ENCODE data around the gene CNGB1. TPM values are rescaled to one million over a fixed set of nuclear protein-coding genes. Genes with fewer than 3 reads are reported as not detected.

The CNGB1 gene
- polyA plus RNA-seq, 1 donor from 2014 or later, result 20.7 TPM

DNA sequence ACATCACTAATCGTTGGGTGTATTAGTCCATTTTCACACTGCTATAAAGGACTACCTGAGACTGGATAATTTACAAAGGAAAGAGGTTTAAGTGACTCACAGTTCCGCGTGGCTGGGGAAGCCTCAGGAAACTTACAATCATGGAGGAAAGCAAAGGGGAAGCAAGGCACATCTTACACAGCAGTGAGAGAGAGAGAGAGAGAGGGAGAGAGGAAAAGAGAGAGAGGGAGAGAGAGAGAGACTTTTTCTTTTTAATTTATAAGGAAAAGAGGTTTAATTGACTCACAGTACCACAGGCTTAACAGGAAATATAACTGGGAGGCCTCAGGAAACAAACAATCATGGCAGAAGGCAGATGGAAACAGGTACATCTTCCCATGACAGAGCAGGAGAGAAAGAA lies 41.7 kb downstream of the CNGB1 start:
- Histone ChIP-seq H2AFZ (ENCODE audit: low read depth, low read length) (no peak overlapping the region), H3K4me2 (ENCODE audit: low read length) (no peak overlapping the region), H3K36me3 (ENCODE audit: insufficient read depth, low read length) (no peaks in the 10 kb centered on the region), H4K20me1 (ENCODE audit: insufficient read depth) (no peaks in the 10 kb centered on the region), H3K9ac (ENCODE audit: low read length) (no peak overlapping the region), H3K27ac (ENCODE audit: low read length) (no peak overlapping the region), H3K79me2 (replicated peaks; ENCODE audit: insufficient read depth, low read length) (no peaks in the 10 kb centered on the region), H3K4me3 (ENCODE audit: low read length) (no peak overlapping the region), H3K9me3 (ENCODE audit: low read length) (no peaks in the 10 kb centered on the region), H3K27me3 (ENCODE audit: insufficient read depth, low read depth, low read length) (no peaks in the 10 kb centered on the region), H3K9me2 (ENCODE audit: insufficient read depth, low read length) (no peaks in the 10 kb centered on the region), H3F3A (ENCODE audit: insufficient read depth, low read length, poor library complexity, severe bottlenecking) (no peaks in the 10 kb centered on the region)
- TF ChIP-seq EP300 (conservative IDR thresholded peaks at IDR 0.05; ENCODE audit: poor library complexity, severe bottlenecking), result no peak
- no peak for TF ChIP-seq RAD21 (conservative IDR thresholded peaks at IDR 0.05)
- no peak for TF ChIP-seq MXI1 (conservative IDR thresholded peaks at IDR 0.05; ENCODE audit: poor library complexity, severe bottlenecking)
- TF ChIP-seq REST (IDR thresholded peaks at IDR 0.05; ENCODE audit: borderline replicate concordance), result no peak
- TF ChIP-seq EZH2 (IDR thresholded peaks at IDR 0.05; ENCODE audit: borderline replicate concordance, insufficient read depth, low read length, poor library complexity, severe bottlenecking), result no peak
- no peak for TF ChIP-seq POLR2AphosphoS5 (IDR thresholded peaks at IDR 0.05)
- TF ChIP-seq SMC3 (conservative IDR thresholded peaks at IDR 0.05; ENCODE audit: poor library complexity), result no peak
- no peak for TF ChIP-seq TAF1 (IDR thresholded peaks at IDR 0.05; ENCODE audit: low read depth)
- TF ChIP-seq, protein P1, sequence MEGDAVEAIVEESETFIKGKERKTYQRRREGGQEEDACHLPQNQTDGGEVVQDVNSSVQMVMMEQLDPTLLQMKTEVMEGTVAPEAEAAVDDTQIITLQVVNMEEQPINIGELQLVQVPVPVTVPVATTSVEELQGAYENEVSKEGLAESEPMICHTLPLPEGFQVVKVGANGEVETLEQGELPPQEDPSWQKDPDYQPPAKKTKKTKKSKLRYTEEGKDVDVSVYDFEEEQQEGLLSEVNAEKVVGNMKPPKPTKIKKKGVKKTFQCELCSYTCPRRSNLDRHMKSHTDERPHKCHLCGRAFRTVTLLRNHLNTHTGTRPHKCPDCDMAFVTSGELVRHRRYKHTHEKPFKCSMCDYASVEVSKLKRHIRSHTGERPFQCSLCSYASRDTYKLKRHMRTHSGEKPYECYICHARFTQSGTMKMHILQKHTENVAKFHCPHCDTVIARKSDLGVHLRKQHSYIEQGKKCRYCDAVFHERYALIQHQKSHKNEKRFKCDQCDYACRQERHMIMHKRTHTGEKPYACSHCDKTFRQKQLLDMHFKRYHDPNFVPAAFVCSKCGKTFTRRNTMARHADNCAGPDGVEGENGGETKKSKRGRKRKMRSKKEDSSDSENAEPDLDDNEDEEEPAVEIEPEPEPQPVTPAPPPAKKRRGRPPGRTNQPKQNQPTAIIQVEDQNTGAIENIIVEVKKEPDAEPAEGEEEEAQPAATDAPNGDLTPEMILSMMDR (IDR thresholded peaks at IDR 0.05; ENCODE audit: poor library complexity, severe bottlenecking), result no peak

DNA sequence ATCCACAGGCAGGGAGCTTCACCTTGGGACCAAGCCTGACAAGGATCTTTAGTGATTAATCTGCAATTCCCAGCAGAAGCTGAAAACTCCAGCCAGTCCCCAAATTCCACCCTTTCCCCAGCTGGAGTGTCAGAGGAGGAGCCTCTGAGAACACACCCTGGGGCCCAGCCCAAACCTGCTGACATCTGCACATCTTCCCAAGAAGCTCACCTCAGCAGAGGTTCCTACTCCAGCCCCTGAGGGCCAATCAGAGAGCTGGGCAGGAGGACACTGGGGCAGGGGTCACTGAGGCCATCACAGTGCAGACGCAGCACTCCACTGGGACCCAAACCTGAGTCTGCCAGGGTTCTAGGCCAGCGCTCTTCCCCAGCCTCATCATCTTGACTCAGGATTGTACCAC lies 44.9 kb downstream of the CNGB1 start:
- Histone ChIP-seq H3K36me3 (ENCODE audit: insufficient read depth, low read length) (no peaks in the 10 kb centered on the region), H3K27me3 (ENCODE audit: insufficient read depth, low read depth, low read length) (no peaks in the 10 kb centered on the region), H2AFZ (ENCODE audit: low read depth, low read length) (no peak overlapping the region)

More for the DNA sequence above, 44.9 kb downstream of the CNGB1 start:
- H3K9me2 ChIP-seq (ENCODE audit: insufficient read depth, low read length), result no peaks in the 10 kb centered on the region
- H3K9me3 ChIP-seq (ENCODE audit: low read length), result no peaks in the 10 kb centered on the region
- TF ChIP-seq TAF1 (IDR thresholded peaks at IDR 0.05; ENCODE audit: low read depth), result no peak
- TF ChIP-seq POLR2AphosphoS5 (IDR thresholded peaks at IDR 0.05), result no peak
- no peak for TF ChIP-seq REST (IDR thresholded peaks at IDR 0.05; ENCODE audit: borderline replicate concordance)
- TF ChIP-seq, protein P1 (IDR thresholded peaks at IDR 0.05; ENCODE audit: poor library complexity, severe bottlenecking), result no peak
- no peak for TF ChIP-seq MXI1 (conservative IDR thresholded peaks at IDR 0.05; ENCODE audit: poor library complexity, severe bottlenecking)
- TF ChIP-seq SMC3 (conservative IDR thresholded peaks at IDR 0.05; ENCODE audit: poor library complexity), result no peak
- no peak for TF ChIP-seq RAD21 (conservative IDR thresholded peaks at IDR 0.05)
- TF ChIP-seq EZH2 (IDR thresholded peaks at IDR 0.05; ENCODE audit: borderline replicate concordance, insufficient read depth, low read length, poor library complexity, severe bottlenecking), result no peak
- no peak for TF ChIP-seq EP300 (conservative IDR thresholded peaks at IDR 0.05; ENCODE audit: poor library complexity, severe bottlenecking)
- no peaks in the 10 kb centered on the region for H4K20me1 ChIP-seq (ENCODE audit: insufficient read depth)
- H3F3A ChIP-seq (ENCODE audit: insufficient read depth, low read length, poor library complexity, severe bottlenecking), result no peaks in the 10 kb centered on the region
- H3K79me2 ChIP-seq (replicated peaks; ENCODE audit: insufficient read depth, low read length), result no peaks in the 10 kb centered on the region
- H3K9ac ChIP-seq (ENCODE audit: low read length), result no peak overlapping the region
- no peak overlapping the region for H3K4me3 ChIP-seq (ENCODE audit: low read length)
- H3K27ac ChIP-seq (ENCODE audit: low read length), result no peak overlapping the region
- H3K4me2 ChIP-seq (ENCODE audit: low read length), result no peak overlapping the region

Data from neural cell (in vitro differentiated cells).